Stimulated activated CD4-positive, alpha-beta T cell treated with anti-CD3 and anti-CD28 coated beads, TNF-alpha, amount 100 ng/mL, for 4 hours (primary cell): ENCODE measurements around the gene DNAJB6.

Experiments
- DNase-seq, 3 experiments: peaks; one replicate each; pipeline ENCODE4 v3.0.0-alpha.2; 2020; ENCODE audit warnings: low read depth in 3 of 3

The DNAJB6 gene

GRCh38 chr7:157465891-157466866 lies 129.4 kb downstream of the DNAJB6 start:
- no peak for DNase-seq

- no peak for DNase-seq
Observed at GRCh38 chr7:157466867-157467261, 130.1 kb downstream of the DNAJB6 start.
